ENCODE measurements around the gene PDK4.
"Not testable (repeated sequence)": the region's sequence is repeated elsewhere in the genome, so short reads cannot be mapped to it uniquely, and the experiment has no call there.

PDK4 gene

GRCh38 chr7:95569720-95570119 lies 26.6 kb downstream of the PDK4 start:
- DNase-seq (ENCODE audit: low read depth): no peak

DNA sequence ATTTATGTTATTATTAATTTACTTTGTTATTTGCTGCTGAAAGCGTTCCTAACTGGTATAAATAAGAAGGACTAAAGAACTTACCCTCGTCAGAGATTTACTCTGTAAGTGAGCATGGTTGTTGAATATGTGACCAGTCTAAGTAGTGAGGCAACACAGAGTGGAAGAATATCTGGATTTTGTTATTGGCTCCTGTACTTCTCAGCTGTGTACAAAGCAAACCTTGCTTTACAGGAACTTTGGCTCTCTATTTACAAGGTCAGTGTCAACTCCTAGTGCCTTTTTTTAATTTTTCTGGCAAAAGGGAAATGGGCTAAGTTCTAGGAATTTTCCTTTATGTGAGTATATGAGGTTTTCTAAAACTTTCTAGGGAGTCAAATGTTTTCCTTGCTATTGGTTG lies 35.6 kb downstream of the PDK4 start:
- DNase-seq (ENCODE audit: low read depth): no peak

- no peak for DNase-seq (ENCODE audit: low read depth)
Observed at GRCh38 chr7:95558864-95559263, 37.5 kb downstream of the PDK4 start.

DNA sequence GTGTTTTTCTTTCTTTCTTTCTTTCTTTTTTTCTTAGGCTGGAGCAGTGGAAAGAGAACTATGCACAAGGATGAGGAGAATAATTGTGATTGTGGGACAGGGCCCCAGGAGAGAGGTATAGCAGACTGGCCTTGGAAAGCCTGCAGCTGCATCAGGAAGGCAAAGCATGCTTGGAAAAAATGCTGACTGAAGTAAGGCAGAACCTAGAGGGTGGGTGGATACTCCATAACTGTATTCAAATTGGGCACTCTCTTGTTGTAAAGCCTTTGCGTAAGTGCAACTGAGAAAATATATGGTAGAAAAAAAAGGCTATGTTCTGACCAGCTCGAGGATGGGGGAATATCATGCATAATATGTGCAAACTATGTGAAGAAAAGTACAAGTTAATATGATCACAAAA lies 39.5 kb downstream of the PDK4 start:
- DNase-seq (ENCODE audit: low read depth): no peak

- no peak for DNase-seq (ENCODE audit: low read depth)
Observed at GRCh38 chr7:95553939-95554338, 42.4 kb downstream of the PDK4 start.

- not testable (repeated sequence) for DNase-seq (ENCODE audit: low read depth)
Observed at GRCh38 chr7:95552010-95552926, 44.0 kb downstream of the PDK4 start.

DNA sequence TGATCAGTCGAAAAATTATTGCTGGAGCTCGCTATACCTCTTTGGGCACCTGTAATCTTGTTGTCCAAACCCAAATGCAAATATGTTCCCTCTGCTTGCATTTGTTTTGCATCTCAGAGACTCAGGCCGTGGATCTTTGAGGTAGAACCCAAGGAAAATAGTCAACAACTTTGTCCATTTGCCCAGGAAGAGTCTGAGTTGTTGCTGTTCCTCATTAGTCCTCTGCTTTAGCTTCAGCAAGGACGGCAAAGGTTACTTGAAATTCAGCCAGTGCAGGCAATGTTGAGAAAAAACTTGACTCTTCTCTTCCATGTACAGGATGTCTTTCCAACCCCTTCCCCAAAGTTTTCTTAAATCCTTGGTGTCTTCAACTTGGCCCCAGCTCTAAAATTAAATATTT lies 45.8 kb downstream of the PDK4 start:
- no peak for DNase-seq (ENCODE audit: low read depth)

DNA sequence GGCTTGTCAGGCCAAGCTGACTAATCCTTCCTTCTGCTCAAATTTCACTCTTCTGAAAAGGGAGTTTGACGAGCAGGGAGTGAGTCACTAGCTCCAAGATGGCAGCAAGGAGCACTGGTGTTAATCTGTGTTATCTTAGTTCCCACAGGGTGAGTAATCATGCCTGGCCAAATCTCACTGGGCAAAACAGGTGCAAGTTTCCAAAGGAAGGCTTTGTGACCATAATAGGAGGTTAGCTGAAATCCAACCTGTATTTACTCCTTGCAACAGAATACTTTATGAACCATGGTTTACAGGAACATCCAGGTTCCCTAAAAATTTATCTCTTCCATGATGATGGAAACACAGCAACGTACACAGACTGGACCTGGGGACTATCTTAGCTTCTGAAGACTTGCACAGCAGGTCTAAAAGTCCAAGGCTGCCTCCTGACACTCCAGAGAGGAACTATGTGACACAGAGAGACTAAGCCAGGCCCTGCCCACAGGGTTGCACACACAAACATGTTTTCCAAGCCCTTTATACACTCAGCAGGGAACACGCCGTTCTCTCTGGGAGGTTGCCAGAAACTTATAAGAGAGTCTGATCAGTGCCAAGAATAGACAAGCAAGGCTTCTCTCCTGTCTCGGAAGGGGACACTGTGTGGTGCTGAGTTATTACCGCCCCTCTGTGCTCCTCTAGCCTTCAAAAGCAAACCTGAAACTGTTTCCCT lies 46.3 kb downstream of the PDK4 start:
- no peak for DNase-seq (ENCODE audit: low read depth)

- DNase-seq (ENCODE audit: low read depth): no peak
Observed at GRCh38 chr7:95547361-95548348, 48.7 kb downstream of the PDK4 start.

DNA sequence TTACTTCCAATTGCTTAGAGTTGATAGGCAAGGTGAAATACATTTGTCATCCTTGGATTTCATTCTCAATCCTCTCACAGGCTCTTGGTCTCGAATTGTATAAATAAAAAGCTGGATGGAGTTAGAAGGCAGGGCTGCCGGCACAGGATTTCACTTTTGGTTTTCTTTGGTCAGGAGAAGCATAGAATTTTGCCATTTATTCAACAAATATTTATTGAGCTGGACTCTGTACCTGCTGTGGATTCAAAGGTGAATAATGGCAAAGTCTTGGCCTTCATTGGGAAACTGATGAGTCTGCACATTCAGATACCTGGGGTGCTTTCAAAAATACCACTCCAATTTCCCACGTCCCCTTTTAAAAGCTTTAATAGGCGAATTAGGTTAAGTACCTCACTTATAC lies 49.7 kb downstream of the PDK4 start:
- DNase-seq (ENCODE audit: low read depth): no peak

GRCh38 chr7:95545673-95546072 lies 50.6 kb downstream of the PDK4 start:
- DNase-seq (ENCODE audit: low read depth): no peak

- DNase-seq (ENCODE audit: low read depth): no peak
Observed at GRCh38 chr7:95545007-95545615, 51.2 kb downstream of the PDK4 start.

DNA sequence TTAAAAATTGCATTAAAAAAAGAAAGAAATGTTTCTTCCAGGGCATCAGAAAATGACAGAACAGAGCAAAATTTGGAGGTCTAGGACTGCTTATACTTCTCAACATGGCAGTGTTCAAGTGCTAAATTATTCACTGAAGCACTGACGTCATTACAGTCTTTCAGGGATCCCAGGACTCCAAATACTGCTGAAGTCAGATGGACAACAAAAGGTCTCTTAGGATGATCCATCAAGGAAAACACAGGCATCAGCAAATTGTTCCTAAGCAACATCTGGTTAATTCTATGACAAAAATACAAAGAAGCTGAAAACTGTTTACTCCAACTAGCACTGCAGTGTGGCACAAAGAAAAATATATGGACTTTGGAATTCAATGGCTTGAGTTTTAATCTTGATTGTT lies 52.1 kb downstream of the PDK4 start:
- no peak for DNase-seq (ENCODE audit: low read depth)

DNA sequence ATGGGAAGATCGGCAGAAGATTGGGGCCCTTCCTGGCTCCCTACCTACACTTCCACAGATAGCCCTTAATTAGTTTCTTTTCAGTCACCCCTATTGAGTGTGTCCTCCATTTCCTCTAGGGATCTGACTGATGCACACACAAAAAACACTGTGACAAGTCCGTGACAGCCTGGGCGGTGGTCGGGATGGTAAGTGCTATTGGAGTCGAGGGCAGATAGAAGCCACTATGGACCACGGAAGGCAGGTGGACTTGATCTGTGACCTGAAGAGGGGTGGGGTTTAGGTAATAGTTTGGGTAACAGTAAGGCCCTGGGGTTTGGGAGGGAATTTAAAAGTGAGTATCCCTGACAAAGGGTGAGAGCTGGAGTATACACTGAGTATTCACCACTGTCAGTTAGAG lies 53.0 kb downstream of the PDK4 start:
- DNase-seq (ENCODE audit: low read depth): no peak

DNA sequence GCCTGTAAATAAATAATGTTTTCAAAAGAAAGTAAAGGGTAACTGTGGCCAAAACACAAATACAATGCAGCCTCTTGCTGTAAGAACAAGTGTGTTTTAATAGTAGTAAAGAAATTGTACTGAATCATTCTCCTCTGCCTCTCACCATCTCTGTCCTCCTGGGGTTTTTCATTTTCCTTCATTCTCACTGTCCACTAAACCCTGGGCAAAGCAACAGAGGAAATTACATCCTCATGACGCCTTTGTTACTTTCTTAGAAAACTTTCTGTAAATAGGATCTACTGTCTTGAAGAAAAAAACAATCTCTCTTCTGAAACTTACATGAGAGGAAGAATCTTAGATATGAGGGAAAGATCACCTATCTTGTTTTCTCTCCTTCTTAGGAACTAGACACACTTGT lies 56.0 kb downstream of the PDK4 start:
- DNase-seq (ENCODE audit: low read depth): no peak

- DNase-seq (ENCODE audit: low read depth): no peak
Observed at GRCh38 chr7:95539426-95539825, 56.9 kb downstream of the PDK4 start.

- DNase-seq (ENCODE audit: low read depth): no peak
Observed at GRCh38 chr7:95537468-95537867, 58.8 kb downstream of the PDK4 start.

- DNase-seq (ENCODE audit: low read depth): no peak
Observed at GRCh38 chr7:95536656-95537311, 59.5 kb downstream of the PDK4 start.

- DNase-seq (ENCODE audit: low read depth): no peak
Observed at GRCh38 chr7:95535662-95536061, 60.7 kb downstream of the PDK4 start.

GRCh38 chr7:95534796-95535195 lies 61.5 kb downstream of the PDK4 start:
- DNase-seq (ENCODE audit: low read depth): no peak
